DOHH2 (cell line): ENCODE measurements around the gene DCPS.

ENCODE experiments used
- H3F3A ChIP-seq: fragments of 200-600 bp; sonication (generic), shearing (Covaris generic); 2 replicates; pipeline ENCODE4 v1.6.0; 2016; ENCODE audit warnings: antibody characterized with exemption, mild to moderate bottlenecking; ENCODE audit not compliant: control insufficient read depth, insufficient read depth
- H3K27ac ChIP-seq: fragments of 200-600 bp; sonication (generic); 2 replicates; pipeline ENCODE4 v1.5.1; 2014; ENCODE audit warnings: low read depth, mild to moderate bottlenecking, low read length, moderate library complexity
- H3K27me3 ChIP-seq: fragments of 200-600 bp; sonication (generic); 2 replicates; pipeline ENCODE4 v1.6.1; 2014; ENCODE audit warnings: mild to moderate bottlenecking, low read length, mixed read lengths; ENCODE audit not compliant: control insufficient read depth
- H3K36me3 ChIP-seq: fragments of 200-600 bp; sonication (generic); 2 replicates; pipeline ENCODE4 v1.6.1; 2014; ENCODE audit warnings: mild to moderate bottlenecking, low read length, moderate library complexity, mixed read lengths; ENCODE audit not compliant: control insufficient read depth
- H3K4me1 ChIP-seq: fragments of 200-600 bp; sonication (generic); 2 replicates; pipeline ENCODE4 v1.6.1; 2014; ENCODE audit warnings: mild to moderate bottlenecking, low read length, mixed read lengths; ENCODE audit not compliant: control insufficient read depth
- H3K4me2 ChIP-seq: fragments of 200-600 bp; sonication (generic); 2 replicates; pipeline ENCODE4 v1.6.0; 2014; ENCODE audit warnings: mild to moderate bottlenecking, low read length, moderate library complexity
- H3K4me3 ChIP-seq: fragments of 200-600 bp; sonication (generic); 2 replicates; pipeline ENCODE4 v1.5.1; 2014; ENCODE audit warnings: mild to moderate bottlenecking, low read length, mixed read lengths
- H3K79me2 ChIP-seq: fragments of 200-600 bp; sonication (generic); 2 replicates; pipeline ENCODE4 v1.6.1; 2014; ENCODE audit warnings: mild to moderate bottlenecking, low read length, mixed read lengths; ENCODE audit not compliant: control insufficient read depth
- H3K9me2 ChIP-seq: fragments of 200-600 bp; sonication (generic); replicated peaks from 2 replicates; pipeline ENCODE4 v1.6.1; 2014; ENCODE audit warnings: mild to moderate bottlenecking, low read length, mixed read lengths; ENCODE audit not compliant: control insufficient read depth
- H3K9me3 ChIP-seq: fragments of 200-600 bp; sonication (generic); 2 replicates; pipeline ENCODE4 v1.6.1; 2014; ENCODE audit warnings: antibody characterized with exemption, low read length, mixed read lengths; ENCODE audit not compliant: control insufficient read depth, insufficient read depth
- H4K20me1 ChIP-seq: fragments of 200-600 bp; sonication (generic); 2 replicates; pipeline ENCODE4 v1.6.0; 2014; ENCODE audit warnings: low read depth, mild to moderate bottlenecking, antibody characterized with exemption, low read length, moderate library complexity; ENCODE audit not compliant: control insufficient read depth, insufficient read depth
- EZH2phosphoT487 ChIP-seq: fragments of 200-600 bp; sonication (generic); IDR thresholded peaks from 2 replicates; pipeline ENCODE4 v1.6.1; 2017; ENCODE audit warnings: borderline replicate concordance, mild to moderate bottlenecking, antibody characterized with exemption, low read length, moderate library complexity, mixed read lengths
- TF ChIP-seq, protein P1 (sequence below): fragments of 200-600 bp; sonication (generic); IDR thresholded peaks from one replicate; pipeline ENCODE4 v1.5.1; 2014; ENCODE audit warnings: antibody characterized with exemption, mild to moderate bottlenecking, low read depth, low read length; ENCODE audit not compliant: poor library complexity, severe bottlenecking

Gene DCPS

DNA sequence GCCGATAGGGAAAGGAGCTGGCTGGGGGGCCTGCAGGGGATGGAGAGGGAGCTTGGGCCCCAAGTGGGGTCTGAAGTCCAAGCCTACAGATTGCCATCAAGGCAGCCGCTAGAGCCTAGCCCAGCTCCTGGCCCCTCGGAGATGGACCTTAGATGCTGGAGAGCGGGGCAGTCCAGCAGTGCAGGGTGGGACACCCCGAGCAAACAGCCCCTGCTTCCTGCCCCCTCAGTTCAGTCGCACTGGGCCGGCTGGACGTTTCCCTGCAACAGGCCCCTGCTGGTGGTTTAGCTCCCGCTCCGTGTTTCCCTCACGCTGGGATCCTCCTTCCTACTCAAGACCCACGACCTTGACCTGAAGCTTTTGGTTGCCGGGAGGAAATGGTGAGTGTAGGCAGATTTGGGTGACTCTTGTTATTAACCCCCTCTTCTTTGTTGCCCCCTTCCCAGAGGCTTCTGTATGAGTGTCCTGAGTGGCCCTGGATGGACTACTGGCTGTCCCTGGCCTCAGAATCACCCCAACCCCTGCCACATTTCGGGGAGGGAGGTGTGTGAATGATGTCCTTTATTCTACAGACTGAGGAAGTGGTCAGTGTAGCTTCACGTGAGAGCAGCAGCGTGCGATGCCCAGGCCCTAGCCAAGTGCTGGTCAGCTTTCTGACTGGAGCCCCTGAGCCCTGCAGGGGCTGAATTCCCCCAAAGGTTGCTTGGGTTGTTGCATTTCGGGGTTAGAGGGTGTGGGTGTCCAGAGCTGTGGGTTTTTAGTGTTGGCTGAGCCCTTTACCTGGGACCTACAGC lies 54.3 kb downstream of the DCPS start:
- no peak overlapping the region for H3K4me2 ChIP-seq

DNA sequence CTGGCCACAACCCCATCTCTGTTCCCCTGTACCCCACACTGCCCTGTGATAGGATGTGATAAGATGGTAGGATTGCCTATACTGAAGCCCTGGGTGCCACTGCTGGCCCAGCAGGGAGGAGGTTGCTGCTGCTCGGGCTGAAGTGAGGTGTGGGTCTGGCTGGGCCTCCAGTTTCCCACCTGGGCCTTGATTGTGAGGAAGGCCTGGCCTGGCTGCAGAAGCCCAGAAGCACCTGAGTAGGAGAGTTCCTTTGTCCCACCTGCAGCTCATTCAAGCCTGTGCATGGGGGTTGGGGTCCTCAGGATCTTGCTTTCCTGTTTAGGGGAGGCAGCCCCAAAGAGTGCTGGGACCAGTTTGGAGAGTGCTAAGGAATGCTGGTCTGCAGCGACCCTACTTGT lies 54.9 kb downstream of the DCPS start:
- H3K9me3 ChIP-seq, result no peaks in the 10 kb centered on the region
- H3K27ac ChIP-seq, result no peak overlapping the region
- peaks cover 6% of the 10 kb centered on the region for H3K36me3 ChIP-seq
- peaks cover 22% of the 10 kb centered on the region for H3K79me2 ChIP-seq
- no peaks in the 10 kb centered on the region for H4K20me1 ChIP-seq
- H3K9me2 ChIP-seq, result no peaks in the 10 kb centered on the region
- H3F3A ChIP-seq, result no peaks in the 10 kb centered on the region
- H3K4me2 ChIP-seq, result no peak overlapping the region
- no peaks in the 10 kb centered on the region for H3K27me3 ChIP-seq
- no peak overlapping the region for H3K4me3 ChIP-seq
- TF ChIP-seq, protein P1, sequence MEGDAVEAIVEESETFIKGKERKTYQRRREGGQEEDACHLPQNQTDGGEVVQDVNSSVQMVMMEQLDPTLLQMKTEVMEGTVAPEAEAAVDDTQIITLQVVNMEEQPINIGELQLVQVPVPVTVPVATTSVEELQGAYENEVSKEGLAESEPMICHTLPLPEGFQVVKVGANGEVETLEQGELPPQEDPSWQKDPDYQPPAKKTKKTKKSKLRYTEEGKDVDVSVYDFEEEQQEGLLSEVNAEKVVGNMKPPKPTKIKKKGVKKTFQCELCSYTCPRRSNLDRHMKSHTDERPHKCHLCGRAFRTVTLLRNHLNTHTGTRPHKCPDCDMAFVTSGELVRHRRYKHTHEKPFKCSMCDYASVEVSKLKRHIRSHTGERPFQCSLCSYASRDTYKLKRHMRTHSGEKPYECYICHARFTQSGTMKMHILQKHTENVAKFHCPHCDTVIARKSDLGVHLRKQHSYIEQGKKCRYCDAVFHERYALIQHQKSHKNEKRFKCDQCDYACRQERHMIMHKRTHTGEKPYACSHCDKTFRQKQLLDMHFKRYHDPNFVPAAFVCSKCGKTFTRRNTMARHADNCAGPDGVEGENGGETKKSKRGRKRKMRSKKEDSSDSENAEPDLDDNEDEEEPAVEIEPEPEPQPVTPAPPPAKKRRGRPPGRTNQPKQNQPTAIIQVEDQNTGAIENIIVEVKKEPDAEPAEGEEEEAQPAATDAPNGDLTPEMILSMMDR, result no peak
- no peak for TF ChIP-seq EZH2phosphoT487
- peaks cover 18% of the 10 kb centered on the region for H3K4me1 ChIP-seq

More for the DNA sequence above, 54.3 kb downstream of the DCPS start:
- peaks cover 24% of the 10 kb centered on the region for H3K4me1 ChIP-seq
- no peak overlapping the region for H3K4me3 ChIP-seq
- H3K9me3 ChIP-seq, result no peaks in the 10 kb centered on the region
- peaks cover 28% of the 10 kb centered on the region for H3K79me2 ChIP-seq
- TF ChIP-seq, protein P1, result no peak
- TF ChIP-seq EZH2phosphoT487, result no peak
- H3K36me3 ChIP-seq, result peaks cover 6% of the 10 kb centered on the region
- no peaks in the 10 kb centered on the region for H3K9me2 ChIP-seq
- H3K27me3 ChIP-seq, result no peaks in the 10 kb centered on the region
- H3F3A ChIP-seq, result no peaks in the 10 kb centered on the region
- H3K27ac ChIP-seq, result no peak overlapping the region
- H4K20me1 ChIP-seq, result no peaks in the 10 kb centered on the region

DNA sequence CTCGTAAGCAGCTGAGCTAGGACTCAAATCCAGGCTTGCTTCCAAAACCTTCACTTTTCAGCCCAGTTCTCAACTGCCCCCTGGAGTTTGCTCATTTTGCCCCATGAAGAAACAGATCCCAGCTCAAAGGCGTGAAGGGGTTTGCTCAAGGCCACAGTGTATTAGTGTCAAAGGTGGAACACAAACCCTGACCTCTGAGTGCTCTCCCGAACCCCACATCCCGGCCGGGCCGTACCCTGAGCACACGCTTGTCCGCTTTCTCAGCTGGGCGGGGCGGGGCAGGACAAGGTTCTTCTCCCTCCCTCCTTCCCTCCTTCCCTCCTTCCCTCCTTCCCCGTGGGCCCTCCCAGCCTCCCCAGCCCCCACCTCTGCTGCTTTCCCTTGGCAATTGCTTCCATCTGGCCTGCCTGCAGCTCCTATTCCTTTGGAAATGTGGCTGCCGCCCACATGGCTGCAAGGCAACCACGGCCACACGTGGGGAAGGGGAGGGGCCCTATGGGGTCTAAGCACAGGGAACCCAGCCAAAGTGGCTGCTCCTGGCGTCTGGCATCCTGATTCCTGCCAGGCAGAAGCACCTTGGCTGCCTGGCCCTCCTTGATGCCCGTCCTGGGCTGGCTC lies 55.7 kb downstream of the DCPS start:
- no peaks in the 10 kb centered on the region for H3K9me3 ChIP-seq
- TF ChIP-seq, protein P1, result no peak
- TF ChIP-seq EZH2phosphoT487, result no peak
- H3K27ac ChIP-seq, result no peak overlapping the region
- H3K9me2 ChIP-seq, result no peaks in the 10 kb centered on the region
- H3K4me1 ChIP-seq, result peaks cover 12% of the 10 kb centered on the region
- no peak overlapping the region for H3K4me3 ChIP-seq
- no peaks in the 10 kb centered on the region for H3F3A ChIP-seq
- H3K27me3 ChIP-seq, result no peaks in the 10 kb centered on the region
- H3K4me2 ChIP-seq, result no peak overlapping the region
- H3K79me2 ChIP-seq, result peaks cover 16% of the 10 kb centered on the region
- no peaks in the 10 kb centered on the region for H4K20me1 ChIP-seq
- peaks cover 6% of the 10 kb centered on the region for H3K36me3 ChIP-seq
